ENCODE measurements around the gene KCNN4.
A peak's percentile ranks its signal among the peaks of the same experiment; 100 is the strongest.
"Not testable (repeated sequence)": the region's sequence is repeated elsewhere in the genome, so short reads cannot be mapped to it uniquely, and the experiment has no call there.

The KCNN4 gene

GRCh38 chr19:43780706-43781525 is at the start of gene KCNN4:
Gene KCNN4 (minus strand): TSS chr19:43780973. CDS start chr19:43780861, 112 bp downstream.
- no peak for TF ChIP-seq CTCF (conservative IDR thresholded peaks at IDR 0.05)
- no peak within 1 kb of the TSS for H3K27ac ChIP-seq

- peak within 1 kb of the TSS; percentile 80 for H3K27ac ChIP-seq
- no peak for TF ChIP-seq CTCF (conservative IDR thresholded peaks at IDR 0.05)
These were observed 46.3 kb upstream of the KCNN4 start, which contains the start of gene ZNF283 for GRCh38 chr19:43826787-43827754. Gene ZNF283 (plus strand): TSS chr19:43827321. CDS start chr19:43833505, 6,184 bp downstream.

GRCh38 chr19:43824572-43824971 is 43.8 kb upstream of the KCNN4 start:
- not testable (repeated sequence) for H3K27ac ChIP-seq

- not testable (repeated sequence) for H3K27ac ChIP-seq
These were observed 43.1 kb upstream of the KCNN4 start for GRCh38 chr19:43823856-43824255.

- H3K27ac ChIP-seq = no peak overlapping the region
- TF ChIP-seq CTCF (conservative IDR thresholded peaks at IDR 0.05) = no peak
These were observed 40.1 kb upstream of the KCNN4 start for GRCh38 chr19:43820884-43821215.

- no peak overlapping the region for H3K27ac ChIP-seq
- no peak for TF ChIP-seq CTCF (conservative IDR thresholded peaks at IDR 0.05)
These were observed 39.5 kb upstream of the KCNN4 start for GRCh38 chr19:43820098-43820883.

- H3K27ac ChIP-seq = no peak overlapping the region
These were observed 37.7 kb upstream of the KCNN4 start for GRCh38 chr19:43818500-43818899.

GRCh38 chr19:43817454-43817853 is 36.7 kb upstream of the KCNN4 start:
- not testable (repeated sequence) for H3K27ac ChIP-seq

More at GRCh38 chr19:43818500-43818899, 37.7 kb upstream of the KCNN4 start:
- TF ChIP-seq CTCF (conservative IDR thresholded peaks at IDR 0.05) = no peak
